GM19455 (cell line): Measurements from ENCODE around the gene RHBDF2.
"Not testable (repeated sequence)": the region's sequence is repeated elsewhere in the genome, so short reads cannot be mapped to it uniquely, and the experiment has no call there.

ENCODE experiments used
- ATAC-seq: cut with Tn5 transposase; IDR thresholded peaks from one replicate; pipeline ENCODE4 v1.9.1; 2021; ENCODE audit not compliant: unreplicated experiment

The RHBDF2 gene

DNA sequence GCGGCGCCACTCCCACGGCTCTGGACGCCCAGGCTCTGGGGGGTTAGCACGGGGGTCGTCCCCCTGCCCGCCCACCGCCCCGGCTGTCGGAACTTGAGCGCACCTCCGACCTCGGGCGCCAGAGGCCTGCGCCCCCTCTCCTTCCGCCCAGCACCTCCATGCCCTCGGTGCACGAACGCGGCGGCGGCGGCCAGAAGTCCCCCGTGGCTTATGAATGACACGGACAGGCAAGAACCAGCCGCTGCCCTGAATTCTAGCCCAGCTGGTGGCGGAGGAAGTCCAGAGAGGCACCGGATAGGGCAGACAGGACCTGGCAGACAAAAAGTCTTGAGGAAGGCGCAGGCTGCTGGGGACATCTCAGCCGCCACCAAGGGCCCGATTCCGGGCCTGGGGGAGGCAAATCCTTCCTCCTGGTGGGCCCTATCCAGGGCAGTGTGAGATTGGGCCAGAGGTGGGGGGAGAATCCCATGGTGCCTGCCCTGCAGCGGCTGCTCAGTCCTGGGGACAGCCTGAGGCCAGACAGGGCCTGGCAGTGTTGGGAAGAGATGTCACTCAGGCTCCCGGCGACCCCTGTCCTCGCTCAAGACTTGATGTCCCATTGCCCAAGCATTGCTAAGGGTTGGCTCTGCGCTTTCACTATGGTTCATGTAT is 37.2 kb upstream of the RHBDF2 start:
- no peak for ATAC-seq

DNA sequence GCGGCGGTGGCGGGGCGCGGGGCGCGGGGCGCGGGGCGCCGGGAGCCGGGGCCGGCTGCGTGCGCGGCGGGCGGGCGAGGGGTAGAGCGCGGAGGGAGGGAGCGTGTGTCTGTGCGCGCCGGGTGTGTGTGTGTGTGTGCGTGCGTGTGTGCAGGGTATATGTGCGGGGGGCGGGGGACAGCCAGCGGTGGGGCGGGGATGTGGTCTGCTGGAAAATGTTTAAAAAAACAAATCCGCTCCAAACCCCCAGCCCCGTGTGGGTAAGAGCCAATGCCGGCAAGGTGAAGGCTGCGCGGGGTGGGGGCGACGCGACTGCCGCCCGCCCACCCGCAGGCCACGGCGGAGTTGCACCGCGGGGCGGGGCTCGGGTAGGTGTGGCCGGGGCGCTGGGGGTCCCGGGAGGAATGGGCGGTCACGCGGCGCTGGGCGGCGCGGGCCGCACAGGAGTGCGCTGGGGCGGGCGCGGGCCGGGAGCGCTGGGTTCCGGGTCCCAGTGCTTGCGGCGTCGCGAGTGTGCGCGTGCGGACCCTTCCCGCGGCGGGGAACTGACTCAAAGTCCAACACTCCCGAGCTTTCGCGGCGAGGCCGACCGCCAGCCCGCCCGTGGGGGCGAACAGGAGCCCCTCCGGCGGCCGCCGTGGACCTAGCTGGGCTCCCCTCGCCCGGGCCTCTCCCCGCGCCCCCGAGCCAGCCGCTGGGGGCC is 36.5 kb upstream of the RHBDF2 start, which contains the start of gene CYGB:
CYGB (minus strand) TSS at position 132 of the 703 bp plus-strand sequence. CDS start 167 bp downstream, outside the sequence.
- no peak for ATAC-seq

DNA sequence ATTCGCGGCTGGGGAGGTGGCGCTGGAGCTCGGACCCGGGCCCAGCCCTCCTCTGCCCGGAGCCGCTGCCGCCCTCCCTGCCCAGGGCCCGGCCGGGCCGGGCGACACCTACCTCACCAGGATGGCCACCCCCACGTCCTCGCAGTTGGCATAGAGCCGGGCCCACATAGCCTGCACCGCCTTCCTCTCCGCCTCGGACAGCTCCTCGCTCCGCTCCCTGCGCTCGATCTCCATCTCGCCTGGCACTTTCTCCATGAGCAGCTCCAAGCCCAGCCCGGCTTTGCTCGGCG is 36.0 kb upstream of the RHBDF2 start:
- no peak for ATAC-seq

DNA sequence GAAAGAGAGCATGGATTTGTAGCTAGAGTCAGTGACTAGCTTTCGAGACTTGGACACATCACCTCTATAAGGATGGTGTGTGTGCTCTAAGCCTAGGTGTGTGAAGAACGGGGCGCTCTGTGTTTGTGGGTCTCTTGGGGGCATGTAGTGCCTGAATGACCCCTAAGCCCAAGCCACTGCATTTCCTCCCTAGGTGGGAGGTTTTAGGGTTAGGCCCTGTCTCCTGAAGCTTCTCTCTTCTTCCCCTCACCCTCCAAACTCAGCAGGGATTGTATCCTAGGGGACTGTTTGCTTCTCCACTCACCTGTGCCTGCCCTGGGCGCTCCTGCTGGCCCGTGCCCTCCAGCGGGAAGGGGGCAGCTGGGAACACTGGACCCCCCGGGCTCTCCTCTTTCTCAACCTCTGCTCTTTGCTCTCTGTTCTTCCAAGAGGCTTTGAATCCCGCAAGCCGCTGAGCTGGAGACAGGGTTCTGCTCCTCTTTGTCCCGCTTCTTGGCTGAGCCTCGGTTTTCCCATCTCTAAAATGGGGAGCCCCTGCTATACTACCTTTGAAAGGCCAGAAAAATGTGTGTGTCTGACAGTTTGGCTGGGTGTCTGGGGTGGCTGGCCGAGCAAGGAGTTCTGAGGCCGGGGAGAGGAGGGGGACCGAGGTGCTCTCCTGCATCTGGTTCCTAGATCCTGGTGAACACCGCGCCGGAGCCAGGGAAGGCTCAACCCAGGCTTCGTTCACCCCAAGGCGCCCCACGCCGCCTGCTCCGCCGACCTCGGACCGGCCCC is 35.5 kb upstream of the RHBDF2 start:
- ATAC-seq: no peak

DNA sequence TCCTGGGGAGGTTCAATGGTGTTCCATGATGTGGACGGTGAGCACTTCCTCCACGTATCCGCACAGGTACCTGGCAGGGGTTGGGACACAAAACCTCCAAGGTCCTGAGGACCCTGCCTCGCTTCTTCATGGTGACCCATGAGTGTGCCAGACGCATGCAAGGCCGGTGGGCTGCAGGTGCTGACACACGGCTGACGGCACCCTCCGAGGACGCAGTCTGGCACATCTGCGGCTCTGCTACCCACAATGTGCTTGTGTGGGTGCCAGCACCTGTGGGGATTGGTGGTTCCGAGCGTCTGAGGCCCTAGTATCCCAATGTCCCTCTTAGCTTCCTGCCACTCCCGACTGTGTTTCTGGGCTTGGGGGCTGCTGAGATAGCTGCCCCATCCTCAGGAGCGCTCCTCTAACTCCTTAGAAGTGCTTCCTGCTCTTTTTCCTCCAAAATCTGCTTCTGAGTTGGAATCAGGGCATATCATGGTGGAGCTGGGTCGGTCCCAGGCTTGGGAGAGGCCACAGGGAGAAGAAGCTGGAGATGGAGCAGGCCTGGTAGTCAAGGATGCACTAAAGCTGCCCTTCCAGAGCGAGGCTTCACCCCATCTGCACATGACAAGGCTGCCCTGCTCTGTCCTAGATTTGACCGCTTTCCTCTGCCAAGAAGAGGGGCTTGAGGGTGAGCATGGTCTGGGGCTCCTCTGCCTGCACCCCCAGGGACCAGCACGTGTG is 34.7 kb upstream of the RHBDF2 start:
- no peak for ATAC-seq

GRCh38 chr17:76534831-76535732 is 33.9 kb upstream of the RHBDF2 start:
- no peak for ATAC-seq

- ATAC-seq: not testable (repeated sequence)
These were observed 32.6 kb upstream of the RHBDF2 start for GRCh38 chr17:76533640-76534359.

GRCh38 chr17:76532072-76532651 is 30.9 kb upstream of the RHBDF2 start:
- ATAC-seq: no peak

DNA sequence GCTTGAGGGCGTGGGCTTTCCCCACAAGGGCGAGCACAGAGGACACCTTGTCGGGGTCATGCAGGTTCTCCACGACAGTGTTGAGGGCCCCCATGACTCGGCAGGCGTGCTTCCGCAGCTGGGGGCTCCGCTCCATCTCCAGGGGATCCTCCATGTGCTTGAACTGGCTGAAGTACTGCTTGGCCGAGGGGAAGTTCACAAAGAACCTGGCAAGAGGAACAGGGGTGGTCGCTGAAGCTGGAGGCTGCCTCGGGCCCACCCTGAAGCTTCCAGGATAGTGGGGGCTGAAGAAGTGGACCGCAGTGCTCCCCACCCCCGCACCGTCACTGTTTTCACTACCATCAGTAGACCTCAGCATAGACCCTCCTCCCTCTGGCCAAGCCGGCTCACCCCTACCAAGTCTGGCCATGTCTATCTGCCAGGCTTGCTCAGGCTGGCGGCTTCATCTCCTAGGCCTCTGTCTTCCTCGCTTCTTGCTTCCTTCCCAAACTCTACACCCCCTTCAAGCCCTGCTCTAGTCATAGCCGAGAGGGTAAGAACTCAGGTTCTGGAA is 30.3 kb upstream of the RHBDF2 start:
- no peak for ATAC-seq

DNA sequence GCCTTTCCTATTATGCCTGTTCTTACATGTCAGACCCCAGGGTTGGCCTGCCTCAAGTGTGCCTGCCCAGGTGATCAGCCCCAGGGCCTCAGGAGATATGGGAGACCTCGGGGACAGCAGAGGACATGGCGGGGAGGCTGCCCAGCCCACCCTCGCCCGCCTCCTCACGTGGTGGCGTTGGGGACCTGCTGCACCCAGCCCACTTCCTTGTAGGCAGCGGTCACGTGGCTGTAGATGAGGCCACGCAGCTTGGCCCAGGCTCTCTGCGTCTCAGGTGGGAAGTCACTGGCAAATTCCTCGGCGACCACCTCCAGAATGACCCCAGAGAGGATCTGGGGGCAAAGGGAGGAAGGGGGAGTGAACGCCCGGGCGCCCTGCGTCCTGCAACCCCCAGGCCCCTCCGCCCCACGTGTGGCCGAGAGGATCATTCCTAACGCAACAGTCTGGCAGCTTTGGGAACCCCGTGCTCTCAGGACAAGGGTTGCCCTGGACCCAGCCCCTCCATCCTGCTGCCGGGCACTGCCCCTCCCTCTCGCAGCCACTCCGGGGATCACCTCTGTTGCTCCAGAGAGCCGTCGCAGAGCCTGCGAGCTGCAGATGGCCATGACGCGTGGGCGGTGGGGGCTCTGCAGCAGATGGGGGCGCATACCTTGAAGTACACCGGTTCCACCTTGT is 29.7 kb upstream of the RHBDF2 start:
- ATAC-seq: no peak

GRCh38 chr17:76530095-76530723 is 29.0 kb upstream of the RHBDF2 start:
- ATAC-seq: no peak

DNA sequence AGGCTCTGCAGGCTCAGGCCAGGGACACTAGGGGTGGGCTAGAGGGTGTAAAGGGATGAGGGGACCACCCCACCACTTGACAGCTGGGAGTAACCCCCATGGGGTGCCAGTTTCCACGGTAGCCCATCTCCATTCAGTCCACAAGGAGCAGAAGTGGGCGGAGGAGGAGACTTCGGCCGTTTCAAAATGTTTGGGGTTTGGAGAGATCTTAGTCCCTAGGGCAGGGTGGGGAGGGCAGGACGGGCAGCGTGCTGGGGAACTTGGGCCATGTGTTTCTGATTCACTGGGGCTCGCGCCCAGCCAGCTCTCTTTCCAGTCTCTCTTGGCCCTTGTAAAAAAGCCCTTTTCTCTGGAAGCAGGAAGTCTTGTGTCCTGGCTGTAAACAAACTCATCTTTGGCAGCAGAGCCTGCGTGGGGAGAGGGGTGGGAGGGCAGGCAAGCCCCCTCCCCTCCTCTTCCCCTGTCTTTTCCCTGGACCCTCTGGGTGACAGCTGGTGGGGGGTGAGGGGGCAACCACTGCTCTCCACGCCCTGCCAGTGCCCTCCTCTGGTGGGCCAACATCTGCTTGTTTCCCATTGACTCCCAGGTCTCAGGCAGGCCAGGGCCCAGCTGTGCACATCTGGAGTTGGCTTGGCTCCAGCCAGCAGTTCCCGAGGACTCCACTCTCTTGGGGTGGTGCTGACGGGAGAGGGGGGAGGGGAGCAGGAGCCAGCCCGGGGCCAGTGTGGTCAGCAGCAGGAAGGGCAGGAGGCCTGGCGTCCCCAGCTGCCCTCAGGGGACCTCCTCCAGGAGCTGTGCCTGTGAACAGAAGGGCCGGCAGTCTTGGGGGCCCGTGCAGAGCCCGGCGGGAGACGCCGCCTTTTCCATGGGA is 28.2 kb upstream of the RHBDF2 start:
- no peak for ATAC-seq

GRCh38 chr17:76528528-76529223 is 27.5 kb upstream of the RHBDF2 start:
- ATAC-seq: no peak

DNA sequence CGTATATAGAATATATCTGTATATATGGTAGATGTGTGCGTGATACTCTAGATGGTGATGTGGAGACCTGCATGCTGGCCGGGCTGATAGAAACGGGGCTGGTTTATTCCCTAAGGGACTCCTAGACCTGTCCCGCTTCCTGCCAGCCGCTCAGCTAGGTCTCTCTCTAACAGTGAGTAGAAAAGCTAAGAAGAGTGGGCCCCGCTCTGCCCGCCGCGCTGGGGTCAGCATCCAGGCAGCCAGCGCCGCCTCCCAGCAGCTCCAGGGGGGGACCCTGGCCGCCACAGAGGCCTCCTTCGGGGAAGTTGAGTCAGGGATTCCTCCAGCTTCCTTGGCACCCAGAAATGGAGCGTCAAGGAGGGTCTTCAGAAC is 26.9 kb upstream of the RHBDF2 start:
- no peak for ATAC-seq

GRCh38 chr17:76527430-76528111 is 26.3 kb upstream of the RHBDF2 start:
- no peak for ATAC-seq

DNA sequence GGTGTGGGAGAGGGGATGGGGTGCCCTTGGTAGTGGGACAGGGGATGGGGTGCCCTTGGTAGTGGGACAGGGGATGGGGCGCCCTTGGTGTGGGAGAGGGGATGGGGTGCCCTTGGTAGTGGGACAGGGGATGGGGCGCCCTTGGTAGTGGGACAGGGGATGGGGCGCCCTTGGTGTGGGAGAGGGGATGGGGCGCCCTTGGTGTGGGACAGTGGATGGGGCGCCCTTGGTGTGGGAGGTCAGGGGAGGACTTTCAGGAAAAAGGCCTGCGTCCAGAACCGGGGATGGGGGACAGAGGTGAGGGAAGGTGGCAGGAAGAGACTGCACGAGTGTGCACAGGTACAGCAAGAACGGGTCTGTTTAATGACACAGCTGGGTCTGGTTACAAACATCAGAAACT is 25.8 kb upstream of the RHBDF2 start:
- ATAC-seq: not testable (repeated sequence)
